Measurements from ENCODE around the gene CD47.

GRCh38 chr3:108046247-108046646 is 44.6 kb downstream of the CD47 start:
- no peak for TF ChIP-seq MEF2A (IDR thresholded peaks at IDR 0.05; ENCODE audit: insufficient read depth, low read depth, low read length)
- TF ChIP-seq RBBP5 (conservative IDR thresholded peaks at IDR 0.05): no peak
- TF ChIP-seq E2F4 (IDR thresholded peaks at IDR 0.05; ENCODE audit: low read depth, low read length): no peak
- TF ChIP-seq GATAD2B (conservative IDR thresholded peaks at IDR 0.05; ENCODE audit: low read depth): no peak
- TF ChIP-seq EGR1 (IDR thresholded peaks at IDR 0.05; ENCODE audit: borderline replicate concordance in 1 of 2, low read depth in 2 of 2, low read length in 2 of 2): no peak
- TF ChIP-seq CTCF (IDR thresholded peaks at IDR 0.05 in 2 of 3, conservative IDR thresholded peaks at IDR 0.05 in 1 of 3; ENCODE audit: control insufficient read depth in 2 of 3, extremely low read depth in 1 of 3, insufficient read depth in 1 of 3, low read depth in 3 of 3, low read length in 3 of 3): no peak
- TF ChIP-seq CHD4 (IDR thresholded peaks at IDR 0.05): no peak
- TF ChIP-seq YBX1 (IDR thresholded peaks at IDR 0.05): no peak
- TF ChIP-seq USF2 (IDR thresholded peaks at IDR 0.05; ENCODE audit: borderline replicate concordance, low read depth, low read length): no peak
- TF ChIP-seq SREBF1 (IDR thresholded peaks at IDR 0.05; ENCODE audit: low read length): no peak
